Measurements from ENCODE around the gene KCNQ5.

KCNQ5 gene

DNA sequence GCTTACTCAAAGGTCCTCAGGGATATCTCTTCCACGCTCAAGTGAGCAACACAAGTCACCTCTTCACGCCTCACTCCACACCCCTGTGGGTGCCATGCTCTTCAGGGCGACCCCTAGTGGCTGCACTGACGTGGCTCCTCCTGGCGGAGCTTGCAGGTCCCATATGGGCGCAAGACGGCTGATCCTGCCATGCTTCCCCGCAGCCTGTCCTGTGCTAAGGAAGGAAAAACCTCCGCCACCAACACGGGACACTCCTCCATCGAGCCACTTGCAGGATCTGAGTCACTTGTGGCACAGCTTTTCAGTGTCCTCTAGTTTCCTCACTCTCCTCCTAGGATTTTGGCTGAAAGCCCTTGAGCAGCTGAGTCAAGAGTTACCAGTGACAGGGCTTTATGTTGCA is 512.7 kb downstream of the KCNQ5 start:
- TF ChIP-seq, protein P1, sequence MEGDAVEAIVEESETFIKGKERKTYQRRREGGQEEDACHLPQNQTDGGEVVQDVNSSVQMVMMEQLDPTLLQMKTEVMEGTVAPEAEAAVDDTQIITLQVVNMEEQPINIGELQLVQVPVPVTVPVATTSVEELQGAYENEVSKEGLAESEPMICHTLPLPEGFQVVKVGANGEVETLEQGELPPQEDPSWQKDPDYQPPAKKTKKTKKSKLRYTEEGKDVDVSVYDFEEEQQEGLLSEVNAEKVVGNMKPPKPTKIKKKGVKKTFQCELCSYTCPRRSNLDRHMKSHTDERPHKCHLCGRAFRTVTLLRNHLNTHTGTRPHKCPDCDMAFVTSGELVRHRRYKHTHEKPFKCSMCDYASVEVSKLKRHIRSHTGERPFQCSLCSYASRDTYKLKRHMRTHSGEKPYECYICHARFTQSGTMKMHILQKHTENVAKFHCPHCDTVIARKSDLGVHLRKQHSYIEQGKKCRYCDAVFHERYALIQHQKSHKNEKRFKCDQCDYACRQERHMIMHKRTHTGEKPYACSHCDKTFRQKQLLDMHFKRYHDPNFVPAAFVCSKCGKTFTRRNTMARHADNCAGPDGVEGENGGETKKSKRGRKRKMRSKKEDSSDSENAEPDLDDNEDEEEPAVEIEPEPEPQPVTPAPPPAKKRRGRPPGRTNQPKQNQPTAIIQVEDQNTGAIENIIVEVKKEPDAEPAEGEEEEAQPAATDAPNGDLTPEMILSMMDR (IDR thresholded peaks at IDR 0.05): peak; percentile 30
- Mint-ChIP-seq H3K9me3 (peaks cover 11% of the 10 kb centered on the region), H3K4me3 (no peak overlapping the region), H3K27ac (no peak overlapping the region), H3K36me3 (ENCODE audit: low read depth) (peaks cover 27% of the 10 kb centered on the region), H3K4me1 (peaks cover 19% of the 10 kb centered on the region), H3K27me3 (ENCODE audit: low read depth, poor library complexity) (no peaks in the 10 kb centered on the region)
- peak; percentile 53 for DNase-seq

DNA sequence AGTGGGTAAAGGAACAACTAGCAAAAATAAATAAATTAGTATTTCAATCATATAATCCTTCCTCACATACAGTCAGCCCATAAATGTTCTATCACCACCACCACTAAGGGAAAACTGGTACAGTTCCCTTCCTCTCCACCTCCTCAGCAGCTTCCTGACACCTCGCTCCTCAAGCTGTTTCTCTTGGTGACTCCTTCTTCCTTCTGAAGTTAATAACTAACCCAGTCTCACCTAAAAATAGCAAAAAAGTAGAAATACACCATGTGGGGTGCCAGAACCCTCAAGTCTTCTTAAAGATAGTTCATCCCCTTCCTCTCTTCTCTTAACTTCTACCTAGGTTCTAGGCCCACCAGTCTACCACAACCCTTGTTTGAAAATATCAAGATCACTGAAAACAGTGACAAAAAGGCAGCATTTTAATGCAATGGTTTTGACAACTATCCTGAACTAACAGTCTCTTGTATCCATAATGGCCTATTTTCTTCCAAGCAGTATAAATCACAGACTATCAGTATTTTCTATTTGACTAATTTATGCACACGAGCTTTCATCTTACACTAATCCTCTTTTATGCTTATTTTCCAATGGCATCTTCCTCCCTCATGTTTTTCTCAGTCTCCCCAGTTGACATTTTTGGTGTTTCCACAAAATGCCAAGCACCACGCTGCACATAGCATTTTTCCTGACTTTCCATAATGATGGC is 518.0 kb downstream of the KCNQ5 start:
- Mint-ChIP-seq H3K4me3 (no peak overlapping the region), H3K27ac (no peak overlapping the region), H3K36me3 (ENCODE audit: low read depth) (peaks cover 9% of the 10 kb centered on the region), H3K4me1 (no peaks in the 10 kb centered on the region), H3K9me3 (peaks cover 11% of the 10 kb centered on the region), H3K27me3 (ENCODE audit: low read depth, poor library complexity) (peaks cover 2% of the 10 kb centered on the region)
- DNase-seq: no peak
- TF ChIP-seq, protein P1 (IDR thresholded peaks at IDR 0.05): no peak

DNA sequence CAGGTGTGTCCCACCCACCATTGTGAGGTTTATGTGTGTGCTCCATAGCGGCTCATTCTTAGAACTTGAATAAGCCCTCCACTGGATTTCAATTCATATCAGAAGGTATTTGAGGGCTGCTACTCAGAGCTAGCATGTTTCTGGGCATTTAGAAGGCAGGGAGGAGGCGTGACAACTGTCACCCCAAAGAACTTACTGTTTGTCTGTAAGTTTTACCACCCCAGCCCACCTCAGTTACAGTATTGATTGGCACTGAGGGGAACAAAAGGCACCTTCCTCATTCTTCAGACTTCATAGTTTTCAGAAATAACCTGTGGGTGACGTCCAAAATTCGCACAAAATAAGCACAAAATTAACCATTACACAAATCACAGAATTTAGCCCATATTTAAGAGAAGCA is 521.7 kb downstream of the KCNQ5 start:
- Mint-ChIP-seq H3K4me3 (no peak overlapping the region), H3K9me3 (no peaks in the 10 kb centered on the region), H3K36me3 (ENCODE audit: low read depth) (no peaks in the 10 kb centered on the region), H3K4me1 (peaks cover under 1% of the 10 kb centered on the region), H3K27ac (no peak overlapping the region), H3K27me3 (ENCODE audit: low read depth, poor library complexity) (peaks cover 2% of the 10 kb centered on the region)
- TF ChIP-seq, protein P1 (IDR thresholded peaks at IDR 0.05): no peak
- DNase-seq: no peak

DNA sequence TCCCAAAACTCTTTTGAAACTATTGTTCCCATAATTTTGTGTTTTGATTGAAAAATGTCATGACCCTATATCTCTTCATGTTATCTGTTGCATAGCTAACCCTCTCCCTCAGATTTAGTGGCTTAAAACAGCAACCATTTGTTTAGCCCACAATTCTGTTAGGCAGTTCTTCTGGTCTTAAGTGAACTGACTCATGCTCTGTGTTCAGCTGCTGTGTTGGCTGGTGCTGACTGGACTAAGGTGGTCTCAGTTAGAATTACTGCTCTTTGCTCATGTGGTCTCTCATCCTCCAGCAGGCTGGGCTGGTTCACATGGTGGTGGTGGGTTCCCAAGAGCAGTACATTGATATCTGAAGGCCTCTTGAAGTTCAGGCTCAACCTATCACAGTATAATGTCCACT is 522.7 kb downstream of the KCNQ5 start:
- no peak overlapping the region for H3K4me3 Mint-ChIP-seq
- H3K9me3 Mint-ChIP-seq: no peaks in the 10 kb centered on the region
- TF ChIP-seq, protein P1 (IDR thresholded peaks at IDR 0.05): no peak
- DNase-seq: no peak
- H3K27me3 Mint-ChIP-seq (ENCODE audit: low read depth, poor library complexity): peaks cover 2% of the 10 kb centered on the region
- H3K36me3 Mint-ChIP-seq (ENCODE audit: low read depth): no peaks in the 10 kb centered on the region
- peaks cover 6% of the 10 kb centered on the region for H3K4me1 Mint-ChIP-seq
- no peak overlapping the region for H3K27ac Mint-ChIP-seq

DNA sequence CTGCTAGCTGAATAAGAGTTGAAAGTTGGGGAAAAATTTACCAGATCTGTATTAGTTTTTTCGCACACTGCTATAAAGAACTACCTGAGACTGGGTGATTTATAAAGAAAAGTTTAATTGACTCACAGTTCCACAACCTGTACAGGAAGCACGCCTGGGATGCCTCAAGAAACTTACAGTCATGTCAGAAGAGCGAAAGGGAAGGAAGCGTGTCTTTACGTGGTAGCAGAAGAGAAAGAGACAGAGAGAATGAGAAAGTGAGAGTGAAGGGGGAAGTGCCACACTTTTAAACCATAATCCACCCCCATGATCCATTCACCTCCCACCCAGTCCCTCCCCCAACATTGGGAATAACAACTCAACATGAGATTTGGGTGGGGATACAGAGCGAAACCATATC is 523.8 kb downstream of the KCNQ5 start:
- TF ChIP-seq, protein P1 (IDR thresholded peaks at IDR 0.05): no peak
- Mint-ChIP-seq H3K9me3 (no peaks in the 10 kb centered on the region), H3K36me3 (ENCODE audit: low read depth) (no peaks in the 10 kb centered on the region), H3K4me3 (no peak overlapping the region), H3K27ac (no peak overlapping the region), H3K27me3 (ENCODE audit: low read depth, poor library complexity) (no peaks in the 10 kb centered on the region), H3K4me1 (peaks cover 6% of the 10 kb centered on the region)
- no peak for DNase-seq

DNA sequence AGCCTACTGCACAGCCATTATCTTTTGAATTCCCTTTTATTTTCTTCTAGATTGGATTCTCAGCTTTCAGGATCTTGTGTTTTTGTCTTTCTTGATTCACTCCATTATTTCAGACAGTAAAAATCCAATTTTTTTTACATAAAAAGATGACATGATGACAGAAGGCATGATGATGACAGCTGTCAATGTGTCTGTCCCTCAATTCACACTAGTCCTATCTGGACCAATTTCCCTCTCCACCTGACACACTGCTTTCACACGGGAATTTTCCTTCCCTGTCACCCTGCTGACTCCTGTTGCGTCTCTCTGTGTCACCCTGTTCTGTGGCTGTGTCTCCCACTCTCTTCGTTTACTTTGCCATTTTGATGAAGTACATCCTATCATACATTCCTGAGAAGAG is 529.9 kb downstream of the KCNQ5 start:
- TF ChIP-seq, protein P1 (IDR thresholded peaks at IDR 0.05): no peak
- no peak for DNase-seq
- Mint-ChIP-seq H3K27me3 (ENCODE audit: low read depth, poor library complexity) (peaks cover 8% of the 10 kb centered on the region), H3K27ac (no peak overlapping the region), H3K4me3 (no peak overlapping the region), H3K4me1 (peaks cover 6% of the 10 kb centered on the region), H3K36me3 (ENCODE audit: low read depth) (peaks cover 8% of the 10 kb centered on the region), H3K9me3 (peaks cover 6% of the 10 kb centered on the region)
